Measurements from ENCODE around the gene RBM26. TPM values are rescaled to one million over a fixed set of nuclear protein-coding genes. Genes with fewer than 3 reads are reported as not detected.

The RBM26 gene
- total RNA-seq, 1 experiment from 2014 or later: 70.5 TPM

- Histone ChIP-seq H4K91ac (ENCODE audit: insufficient read length, low read depth, low read length) (no peak overlapping the region), H4K5ac (ENCODE audit: insufficient read length, low read depth, low read length) (no peak overlapping the region), H3K27me3 (ENCODE audit: insufficient read depth, low read length) (no peaks in the 10 kb centered on the region), H3K18ac (ENCODE audit: insufficient read length, low read depth, low read length) (no peak overlapping the region), H2BK12ac (ENCODE audit: insufficient read length, low read depth, low read length) (no peak overlapping the region), H3K4me1 (ENCODE audit: insufficient read depth, low read length) (no peaks in the 10 kb centered on the region), H2AFZ (ENCODE audit: low read length) (no peak overlapping the region), H4K20me1 (ENCODE audit: control insufficient read depth, insufficient read depth, insufficient read length) (no peaks in the 10 kb centered on the region), H3K56ac (ENCODE audit: insufficient read length, low read depth, low read length) (no peak overlapping the region), H4K8ac (replicated peaks; ENCODE audit: insufficient read length, low read depth, low read length) (no peak overlapping the region), H3K79me2 (ENCODE audit: insufficient read depth, low read length) (no peaks in the 10 kb centered on the region), H3K79me1 (ENCODE audit: insufficient read depth, low read depth, low read length, poor library complexity, severe bottlenecking) (no peaks in the 10 kb centered on the region), H3K27ac (ENCODE audit: insufficient read length, low read depth, low read length) (no peak overlapping the region), H3T11ph (ENCODE audit: low read length) (no peak overlapping the region), H3K4ac (ENCODE audit: low read depth, low read length) (no peak overlapping the region), H3K9ac (ENCODE audit: extremely low read depth, insufficient read length, low read length) (no peak overlapping the region), H3K9me3 (ENCODE audit: control insufficient read depth, low read depth, low read length) (no peaks in the 10 kb centered on the region), H3K23ac (ENCODE audit: insufficient read length, low read depth, low read length) (no peak overlapping the region), H3K14ac (ENCODE audit: insufficient read depth, low read length) (no peak overlapping the region), H3K4me2 (ENCODE audit: insufficient read depth, insufficient read length, low read length) (no peak overlapping the region), H2BK15ac (ENCODE audit: low read depth, low read length) (no peak overlapping the region), H2BK20ac (ENCODE audit: low read depth, low read length, poor library complexity, severe bottlenecking) (no peak overlapping the region), H2BK120ac (ENCODE audit: low read depth, low read length, poor library complexity, severe bottlenecking) (no peak overlapping the region), H2AK5ac (ENCODE audit: insufficient read length, low read length) (no peak overlapping the region), H3K23me2 (ENCODE audit: insufficient read length, low read depth, low read length, poor library complexity, severe bottlenecking) (no peaks in the 10 kb centered on the region), H2BK5ac (ENCODE audit: insufficient read length, low read length) (no peak overlapping the region)
- no peak overlapping the region for H3K4me3 Mint-ChIP-seq
- no CpG with 5 or more reads among the region's 6 CpGs for WGBS (ENCODE audit: extremely low coverage, insufficient read length, low lambda C conversion rate)
- H3K9me3 Mint-ChIP-seq: no peaks in the 10 kb centered on the region
- H3K4me1 Mint-ChIP-seq: no peaks in the 10 kb centered on the region
- no peak for DNase-seq
- TF ChIP-seq CTCF (conservative IDR thresholded peaks at IDR 0.05): no peak
- H3K36me3 Mint-ChIP-seq (ENCODE audit: insufficient read depth in 1 of 3, low read depth in 3 of 3): no peaks in the 10 kb centered on the region
- H3K27me3 Mint-ChIP-seq (ENCODE audit: low read depth): no peaks in the 10 kb centered on the region; the same call in 1 of the 2 replicates
- H3K27ac Mint-ChIP-seq: no peak overlapping the region
Measured at GRCh38 chr13:79432086-79432485, 26.0 kb upstream of the RBM26 start.
